Esophagus squamous epithelium (tissue), 4 donors: Measurements from ENCODE around the gene ATP8A2.

Experiments used
- CTCF ChIP-seq, 6 experiments: fragments of 450-650 bp in 4 of 6; fragments of 200-600 bp in 2 of 6; sonication (generic) in 2 of 6; IDR thresholded peaks; one replicate each; pipeline ENCODE4 v1.5.1; 2016 to 2019; ENCODE audit warnings: antibody characterized with exemption in 6 of 6, mild to moderate bottlenecking in 4 of 6, moderate library complexity in 4 of 6
- POLR2A ChIP-seq, 4 donors: fragments of 450-650 bp; IDR thresholded peaks; one replicate each; pipeline ENCODE4 v1.6.1; 2017; ENCODE audit warnings: antibody characterized with exemption in 4 of 4, mild to moderate bottlenecking in 4 of 4, moderate library complexity in 3 of 4

- peak in 1 of 6 experiments; percentile 7 for TF ChIP-seq CTCF (IDR thresholded peaks at IDR 0.05)
- TF ChIP-seq POLR2A (IDR thresholded peaks at IDR 0.05), result no peak
Observed at GRCh38 chr13:25980255-25980654, 608.5 kb downstream of the ATP8A2 start.
